GM21717 (cell line): ENCODE data around the gene CAMSAP3.
"Not testable (repeated sequence)": the region's sequence is repeated elsewhere in the genome, so short reads cannot be mapped to it uniquely, and the experiment has no call there.

Source experiments
- ATAC-seq: cut with Tn5 transposase; IDR thresholded peaks from one replicate; pipeline ENCODE4 v1.9.1; 2021; ENCODE audit warnings: mild to moderate bottlenecking, moderate library complexity; ENCODE audit not compliant: unreplicated experiment

CAMSAP3 gene

GRCh38 chr19:7570761-7571160 is 24.9 kb upstream of the CAMSAP3 start:
- no peak for ATAC-seq

- no peak for ATAC-seq
Measured at GRCh38 chr19:7575434-7576040, 20.1 kb upstream of the CAMSAP3 start.

GRCh38 chr19:7577422-7577821 is 18.2 kb upstream of the CAMSAP3 start:
- ATAC-seq, result not testable (repeated sequence)

GRCh38 chr19:7578127-7578526 is 17.5 kb upstream of the CAMSAP3 start:
- no peak for ATAC-seq

GRCh38 chr19:7579182-7579581 is 16.5 kb upstream of the CAMSAP3 start:
- ATAC-seq, result no peak

- no peak for ATAC-seq
Measured at GRCh38 chr19:7582446-7582845, 13.2 kb upstream of the CAMSAP3 start.

GRCh38 chr19:7589822-7590221 is 5.8 kb upstream of the CAMSAP3 start:
- no peak for ATAC-seq

GRCh38 chr19:7590256-7590655 is 5.4 kb upstream of the CAMSAP3 start:
- ATAC-seq, result no peak

GRCh38 chr19:7596211-7596937 is 711 bp downstream of the CAMSAP3 start:
- no peak for ATAC-seq

- ATAC-seq, result no peak
Measured at GRCh38 chr19:7597689-7598088, 2.0 kb downstream of the CAMSAP3 start.

- ATAC-seq, result no peak
Measured at GRCh38 chr19:7598180-7598579, 2.5 kb downstream of the CAMSAP3 start.

- no peak for ATAC-seq
Measured at GRCh38 chr19:7600721-7601120, 5.1 kb downstream of the CAMSAP3 start.

GRCh38 chr19:7602240-7602934 is 6.7 kb downstream of the CAMSAP3 start:
- no peak for ATAC-seq

- ATAC-seq, result no peak
Measured at GRCh38 chr19:7602935-7603497, 7.4 kb downstream of the CAMSAP3 start.

GRCh38 chr19:7603919-7604318 is 8.3 kb downstream of the CAMSAP3 start:
- ATAC-seq, result no peak

GRCh38 chr19:7605490-7606222 is 10.0 kb downstream of the CAMSAP3 start:
- no peak for ATAC-seq

GRCh38 chr19:7606289-7606688 is 10.6 kb downstream of the CAMSAP3 start:
- ATAC-seq, result no peak

- no peak for ATAC-seq
Measured at GRCh38 chr19:7607212-7607873, 11.7 kb downstream of the CAMSAP3 start.

GRCh38 chr19:7607874-7608560 is 12.4 kb downstream of the CAMSAP3 start:
- ATAC-seq, result no peak
